ENCODE results near the gene BCAR3.

- TF ChIP-seq, protein P1, sequence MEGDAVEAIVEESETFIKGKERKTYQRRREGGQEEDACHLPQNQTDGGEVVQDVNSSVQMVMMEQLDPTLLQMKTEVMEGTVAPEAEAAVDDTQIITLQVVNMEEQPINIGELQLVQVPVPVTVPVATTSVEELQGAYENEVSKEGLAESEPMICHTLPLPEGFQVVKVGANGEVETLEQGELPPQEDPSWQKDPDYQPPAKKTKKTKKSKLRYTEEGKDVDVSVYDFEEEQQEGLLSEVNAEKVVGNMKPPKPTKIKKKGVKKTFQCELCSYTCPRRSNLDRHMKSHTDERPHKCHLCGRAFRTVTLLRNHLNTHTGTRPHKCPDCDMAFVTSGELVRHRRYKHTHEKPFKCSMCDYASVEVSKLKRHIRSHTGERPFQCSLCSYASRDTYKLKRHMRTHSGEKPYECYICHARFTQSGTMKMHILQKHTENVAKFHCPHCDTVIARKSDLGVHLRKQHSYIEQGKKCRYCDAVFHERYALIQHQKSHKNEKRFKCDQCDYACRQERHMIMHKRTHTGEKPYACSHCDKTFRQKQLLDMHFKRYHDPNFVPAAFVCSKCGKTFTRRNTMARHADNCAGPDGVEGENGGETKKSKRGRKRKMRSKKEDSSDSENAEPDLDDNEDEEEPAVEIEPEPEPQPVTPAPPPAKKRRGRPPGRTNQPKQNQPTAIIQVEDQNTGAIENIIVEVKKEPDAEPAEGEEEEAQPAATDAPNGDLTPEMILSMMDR (IDR thresholded peaks at IDR 0.05): no peak
- no peak for TF ChIP-seq EZH2phosphoT487 (IDR thresholded peaks at IDR 0.05)
Observed at GRCh38 chr1:93574991-93575390, 106.6 kb downstream of the BCAR3 start.
